Measurements from ENCODE around the gene LYL1. TPM values are rescaled to one million over a fixed set of nuclear protein-coding genes. Genes with fewer than 3 reads are reported as not detected.

Gene LYL1
- total RNA-seq, 2 donors from 2014 or later: 4.8 to 6.3 TPM

DNA sequence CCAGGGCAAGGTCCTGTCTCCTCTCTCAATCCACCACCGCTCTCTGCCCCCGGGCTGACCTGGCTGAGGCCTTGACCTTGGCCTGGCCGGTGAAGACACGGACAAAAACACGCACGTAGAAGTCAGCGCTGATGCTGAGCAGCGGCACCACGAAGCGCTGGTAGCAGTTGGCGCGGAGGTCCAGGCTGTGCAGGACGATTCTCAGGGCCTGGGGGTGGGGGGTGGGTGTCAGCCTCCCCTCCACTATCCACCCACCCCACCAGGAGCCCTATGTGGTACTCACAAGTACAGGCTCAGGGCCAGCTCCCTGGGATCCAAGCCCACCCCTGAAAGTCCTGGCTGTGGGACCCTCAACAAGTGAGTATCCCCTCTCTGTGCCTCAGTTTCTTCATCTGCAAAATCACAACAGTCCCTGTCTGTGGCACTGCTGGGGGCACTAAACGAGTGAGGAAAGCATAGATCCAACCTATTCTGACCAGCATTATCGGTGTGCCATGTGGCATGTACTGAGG, 7.5 kb upstream of the LYL1 start:
- peaks cover 3% of the 10 kb centered on the region for H3K4me1 Mint-ChIP-seq (ENCODE audit: low read depth)
- H3K4me3 Mint-ChIP-seq: no peak overlapping the region
- H3K36me3 Mint-ChIP-seq (ENCODE audit: insufficient read depth in 2 of 2): peaks cover 0 to 3% of the 10 kb centered on the region in 2 donors
- H3K27ac Mint-ChIP-seq: no peak overlapping the region
- ATAC-seq (replicated peaks in 1 of 2) (no peak), DNase-seq (no peak)
- no peaks in the 10 kb centered on the region for H3K27me3 Mint-ChIP-seq (ENCODE audit: low read depth)
- H3K9me3 Mint-ChIP-seq: no peaks in the 10 kb centered on the region

DNA sequence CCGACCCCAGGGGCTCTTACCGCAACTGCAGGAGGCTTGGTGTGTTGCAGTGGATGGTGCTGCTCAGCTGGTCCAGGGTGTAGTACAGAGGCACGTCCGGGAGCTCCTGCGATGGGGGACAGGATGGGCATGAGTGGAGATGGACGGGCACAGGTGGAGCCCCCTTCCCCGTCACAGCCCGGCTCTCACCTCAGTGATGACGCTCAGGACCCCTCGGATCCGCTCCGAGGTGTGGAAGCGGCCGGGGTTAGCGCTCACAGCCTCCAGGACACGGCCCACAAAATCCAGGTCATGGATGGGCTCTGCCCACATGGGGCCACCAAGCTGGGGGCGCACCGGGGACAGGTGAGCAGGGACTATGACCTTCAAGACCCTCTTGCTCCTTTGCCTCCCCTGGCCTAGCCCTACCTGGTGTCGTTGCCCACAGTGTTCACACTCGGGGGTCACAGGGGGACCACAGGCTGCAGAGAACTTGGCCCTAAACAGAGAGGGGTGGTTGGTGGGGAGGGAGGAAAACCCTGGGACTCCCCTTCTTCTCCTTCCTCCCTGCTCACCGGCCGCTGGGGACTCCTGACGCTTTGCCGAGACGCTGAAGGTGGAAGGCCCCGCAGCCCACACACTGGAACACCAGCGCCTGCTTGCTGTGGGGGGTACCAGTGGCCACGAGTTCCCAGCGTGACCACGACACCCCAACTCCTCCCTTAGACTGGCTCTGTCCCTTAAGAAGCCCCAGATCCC, 6.9 kb upstream of the LYL1 start:
- Mint-ChIP-seq H3K36me3 (ENCODE audit: insufficient read depth in 2 of 2) (peaks cover 0 to 3% of the 10 kb centered on the region in 2 donors), H3K4me3 (no peak overlapping the region), H3K4me1 (ENCODE audit: low read depth) (no peaks in the 10 kb centered on the region), H3K27me3 (ENCODE audit: low read depth) (no peaks in the 10 kb centered on the region), H3K27ac (no peak overlapping the region), H3K9me3 (no peaks in the 10 kb centered on the region)
- DNase-seq (no peak), ATAC-seq (replicated peaks in 1 of 2) (no peak)

DNA sequence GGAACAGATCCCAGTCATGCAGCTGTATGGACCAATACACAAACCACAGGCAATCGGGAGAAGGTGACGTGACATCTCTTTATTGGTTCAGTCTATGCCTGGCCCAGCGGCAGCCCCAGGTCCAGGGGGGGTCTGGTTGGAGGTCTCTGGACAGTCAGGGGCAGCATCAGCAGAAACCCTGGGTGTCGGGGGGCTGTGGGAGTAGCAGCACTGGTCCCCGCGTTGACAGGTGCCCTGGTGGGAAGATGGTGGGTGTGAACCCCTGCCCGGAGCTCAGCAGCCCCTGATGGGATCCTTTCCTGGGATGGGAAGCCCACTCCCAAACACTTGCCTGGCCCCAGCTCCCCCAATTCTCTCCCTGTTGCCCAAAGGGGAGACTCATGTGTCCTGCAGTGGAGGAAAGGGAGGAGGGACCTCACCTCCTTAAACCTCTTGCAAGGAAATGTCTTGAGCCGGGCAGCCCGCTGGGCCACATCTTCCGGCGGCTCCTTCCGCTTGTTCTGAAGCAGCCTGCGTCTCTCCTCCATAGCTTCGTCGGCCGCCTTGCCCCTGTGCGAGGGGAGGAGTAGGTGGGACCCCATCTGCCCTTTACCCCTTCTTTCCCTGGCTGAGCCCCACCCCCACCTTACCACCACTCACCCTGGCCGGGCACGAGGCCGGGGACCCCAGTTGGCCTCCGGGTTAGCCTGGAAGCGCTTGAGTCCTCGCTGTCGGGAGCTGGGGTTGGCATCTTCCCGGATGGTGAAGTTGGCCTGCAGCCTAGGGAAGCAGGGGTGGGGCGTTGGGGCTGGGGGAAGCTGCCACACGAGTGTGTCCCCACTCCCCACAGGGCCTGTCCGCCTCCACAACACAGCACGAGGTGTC, 2.4 kb upstream of the LYL1 start:
- peaks cover 2 to 3% of the 10 kb centered on the region in 2 donors for H3K36me3 Mint-ChIP-seq (ENCODE audit: insufficient read depth in 2 of 2)
- peak in 1 of 2 donors; percentile 51 for DNase-seq
- no peaks in the 10 kb centered on the region for H3K27me3 Mint-ChIP-seq (ENCODE audit: low read depth)

DNA sequence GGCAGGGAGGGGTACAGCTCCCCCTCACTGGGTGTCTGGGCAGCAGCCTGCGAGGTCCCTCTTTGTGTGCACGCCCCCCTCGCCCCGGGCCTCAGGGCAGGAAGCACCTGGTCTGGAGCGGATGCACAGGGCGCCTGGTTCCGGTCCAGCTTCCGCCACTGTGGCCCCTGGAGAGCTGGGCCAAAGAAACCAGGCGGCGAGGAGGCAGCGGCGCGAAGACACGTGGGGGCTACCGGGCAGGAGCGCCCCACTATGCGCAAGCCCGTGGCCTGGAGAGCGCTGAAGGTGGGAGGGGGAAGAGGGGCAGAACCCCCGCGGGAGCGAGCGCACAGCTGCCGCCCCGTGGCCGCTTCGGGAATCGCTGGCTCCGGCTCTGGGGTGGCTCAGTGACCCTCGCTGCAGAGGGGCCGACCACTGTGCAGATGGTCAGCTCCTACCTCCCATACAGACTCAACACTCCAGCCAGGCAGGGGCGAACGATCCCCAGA, 1.7 kb upstream of the LYL1 start:
- DNase-seq (peak; percentile 79 to 83), ATAC-seq (replicated peaks in 1 of 2) (peak; percentile 43 to 44)
- peaks cover 0 to 5% of the 10 kb centered on the region in 2 donors for H3K9me3 Mint-ChIP-seq
- peaks cover 3 to 5% of the 10 kb centered on the region in 2 donors for H3K36me3 Mint-ChIP-seq (ENCODE audit: insufficient read depth in 2 of 2)
- peaks cover 29% of the 10 kb centered on the region for H3K4me1 Mint-ChIP-seq (ENCODE audit: low read depth)
- peak overlapping the region; percentile 95 to 97 for H3K4me3 Mint-ChIP-seq
- H3K27ac Mint-ChIP-seq: peak overlapping the region; percentile 76
- H3K27me3 Mint-ChIP-seq (ENCODE audit: low read depth): no peaks in the 10 kb centered on the region

More for the DNA sequence above, 2.4 kb upstream of the LYL1 start:
- peak; percentile 10 to 20 for ATAC-seq (replicated peaks in 1 of 2)
- Mint-ChIP-seq H3K4me1 (ENCODE audit: low read depth) (peaks cover 22% of the 10 kb centered on the region), H3K9me3 (peaks cover 0 to 3% of the 10 kb centered on the region in 2 donors), H3K27ac (peak overlapping the region; percentile 76), H3K4me3 (peak overlapping the region; percentile 95 to 97)

DNA sequence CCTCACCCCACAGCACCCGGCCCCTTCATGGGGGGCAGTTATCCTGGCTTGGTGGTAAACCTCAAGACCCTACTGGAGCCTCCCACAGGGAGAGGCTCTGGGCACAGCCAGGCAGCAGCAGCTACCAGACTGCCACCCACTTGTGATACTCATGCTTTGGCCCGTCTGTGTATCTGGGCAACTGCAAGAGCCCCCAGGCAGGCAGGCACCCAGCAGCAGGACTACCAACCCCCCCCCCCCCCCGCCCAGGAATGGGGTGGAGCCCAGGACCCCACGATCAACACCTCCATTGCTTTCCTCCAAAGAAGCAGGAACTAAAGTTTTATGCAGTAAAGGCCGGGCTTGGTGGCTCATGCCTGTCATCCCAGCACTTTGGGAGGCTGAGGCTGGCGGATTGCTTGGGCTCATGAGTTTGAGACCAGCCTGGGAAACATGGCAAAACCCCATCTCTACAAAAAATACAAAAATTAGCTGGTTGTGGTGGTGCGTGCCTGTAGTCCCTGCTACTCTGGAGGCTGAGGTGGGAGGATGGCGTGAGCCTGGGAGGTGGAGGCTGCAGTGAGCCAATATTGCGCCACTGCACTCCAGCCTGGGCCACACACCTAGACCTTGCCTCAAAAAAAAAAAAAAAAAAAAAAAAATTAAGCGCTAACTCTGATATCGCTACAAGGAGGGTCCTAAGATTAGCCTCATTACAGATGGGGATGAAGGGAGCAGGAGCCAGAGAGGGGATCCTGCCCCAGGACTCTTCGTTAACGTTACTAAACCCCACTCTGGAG, 1.1 kb upstream of the LYL1 start:
- Mint-ChIP-seq H3K4me3 (peak overlapping the region; percentile 95 to 97), H3K27me3 (ENCODE audit: low read depth) (peaks cover 1% of the 10 kb centered on the region), H3K27ac (no peak overlapping the region), H3K4me1 (ENCODE audit: low read depth) (peaks cover 34% of the 10 kb centered on the region), H3K9me3 (peaks cover 0 to 5% of the 10 kb centered on the region in 2 donors), H3K36me3 (ENCODE audit: insufficient read depth in 2 of 2) (peaks cover 3 to 5% of the 10 kb centered on the region in 2 donors)
- DNase-seq (no peak), ATAC-seq (replicated peaks in 1 of 2) (no peak)

DNA sequence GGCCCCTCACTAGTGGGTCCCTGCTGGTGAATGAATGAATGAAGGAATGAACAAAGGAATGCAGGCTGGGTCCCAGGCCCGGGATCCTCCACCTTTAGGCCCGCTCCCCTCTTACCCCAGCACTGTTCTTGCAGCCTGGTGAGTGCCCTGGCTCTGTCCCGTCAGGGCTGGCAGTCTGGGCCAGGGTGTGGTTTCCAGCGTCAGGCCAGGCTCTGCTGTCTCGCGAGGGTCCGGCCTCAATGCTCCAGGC, 317 bp downstream of the LYL1 start:
- ATAC-seq (replicated peaks in 1 of 2): no peak
- Mint-ChIP-seq H3K36me3 (ENCODE audit: insufficient read depth in 2 of 2) (peaks cover 0 to 5% of the 10 kb centered on the region in 2 donors), H3K27ac (no peak overlapping the region), H3K4me1 (ENCODE audit: low read depth) (peaks cover 43% of the 10 kb centered on the region), H3K4me3 (peak overlapping the region; percentile 67 to 78), H3K27me3 (ENCODE audit: low read depth) (peaks cover 12% of the 10 kb centered on the region), H3K9me3 (peaks cover 0 to 5% of the 10 kb centered on the region in 2 donors)
- no peak for DNase-seq

DNA sequence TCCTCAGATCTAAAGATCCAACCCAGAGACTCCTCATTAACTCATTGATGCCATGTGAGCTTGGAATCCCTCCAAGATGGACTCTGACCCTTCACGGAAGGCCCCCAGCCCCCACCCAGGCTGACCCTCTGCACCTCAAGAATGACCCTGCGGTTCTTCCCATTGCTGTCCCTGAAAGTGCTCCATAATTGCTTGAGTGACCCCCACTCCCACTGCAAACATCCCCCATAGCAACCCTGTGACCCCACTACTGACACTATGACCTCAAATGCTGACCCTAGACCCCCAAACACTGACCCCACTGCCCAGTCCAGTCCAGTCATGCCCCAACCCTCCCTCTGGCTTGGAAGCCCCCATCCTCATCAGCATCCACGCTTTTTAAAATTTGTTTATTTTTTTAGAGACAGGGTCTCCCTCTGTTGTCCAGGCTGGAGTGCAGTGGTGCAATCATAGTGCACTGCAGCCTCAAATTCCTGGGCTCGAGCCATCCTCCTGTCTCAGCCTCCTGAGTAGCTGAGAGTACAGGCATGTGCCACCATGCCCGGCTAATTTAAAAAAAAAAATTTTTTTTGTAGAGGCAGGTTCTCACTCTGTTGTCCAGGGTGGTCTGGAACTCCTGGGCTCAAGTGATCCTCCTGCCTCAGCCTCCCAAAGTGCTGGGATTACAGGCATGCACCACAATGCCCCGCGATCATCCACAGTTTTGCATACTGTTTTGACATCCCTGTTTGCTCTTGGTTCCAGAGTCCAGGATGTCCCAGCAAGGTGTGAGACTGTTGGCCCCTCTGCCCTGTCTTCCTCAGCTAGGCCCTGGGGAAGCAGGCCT, 855 bp downstream of the LYL1 start:
- Mint-ChIP-seq H3K36me3 (ENCODE audit: insufficient read depth in 2 of 2) (peaks cover 0 to 5% of the 10 kb centered on the region in 2 donors), H3K9me3 (peaks cover 0 to 5% of the 10 kb centered on the region in 2 donors), H3K4me1 (ENCODE audit: low read depth) (peaks cover 48% of the 10 kb centered on the region), H3K4me3 (peak overlapping the region; percentile 67 to 78), H3K27ac (no peak overlapping the region), H3K27me3 (ENCODE audit: low read depth) (peaks cover 18% of the 10 kb centered on the region)
- ATAC-seq (replicated peaks in 1 of 2): no peak
- DNase-seq: no peak

DNA sequence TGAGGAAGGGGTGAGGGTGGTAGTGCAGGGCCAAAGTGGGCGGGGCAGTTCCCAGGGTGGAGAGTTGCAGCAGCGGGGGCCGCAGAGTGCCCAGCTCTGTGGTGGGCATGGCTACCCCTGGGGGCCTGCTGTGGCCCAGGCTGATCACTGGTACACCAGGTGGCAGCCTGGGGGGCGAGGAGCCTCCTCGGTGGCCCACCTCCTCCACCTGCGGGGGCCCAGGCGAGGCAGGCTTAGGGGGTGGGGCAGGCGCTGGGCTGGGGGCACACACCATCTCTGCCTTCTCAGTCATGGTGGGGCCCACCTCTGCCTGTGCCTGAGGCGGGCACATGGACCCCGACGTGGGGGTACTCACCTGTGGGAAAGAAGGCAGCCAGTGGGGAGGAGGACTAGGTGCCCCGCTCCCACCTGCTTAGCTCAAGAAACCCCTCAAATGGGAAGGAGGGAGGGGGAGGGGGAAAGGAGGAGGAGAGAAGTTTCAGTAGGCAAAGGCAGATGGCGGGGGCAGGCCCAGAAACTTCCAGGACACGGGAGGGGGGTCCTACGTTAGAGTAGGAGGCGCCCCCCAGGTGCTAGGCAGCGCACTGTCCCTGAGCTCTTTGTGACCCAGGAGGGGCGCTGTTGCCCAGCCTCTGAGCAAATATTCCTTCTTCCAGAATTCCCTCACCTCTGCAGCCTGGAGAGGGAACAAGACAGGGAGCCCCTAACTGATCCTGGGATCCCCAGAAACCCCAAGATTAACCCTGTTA, 1.6 kb downstream of the LYL1 start:
- peaks cover 52% of the 10 kb centered on the region for H3K4me1 Mint-ChIP-seq (ENCODE audit: low read depth)
- peaks cover 0 to 5% of the 10 kb centered on the region in 2 donors for H3K36me3 Mint-ChIP-seq (ENCODE audit: insufficient read depth in 2 of 2)
- ATAC-seq (replicated peaks in 1 of 2) (no peak), DNase-seq (no peak)
- H3K27me3 Mint-ChIP-seq (ENCODE audit: low read depth): peaks cover 24% of the 10 kb centered on the region
- peak overlapping the region; percentile 36 to 43 for H3K4me3 Mint-ChIP-seq
- H3K9me3 Mint-ChIP-seq: peaks cover 0 to 5% of the 10 kb centered on the region in 2 donors
- no peak overlapping the region for H3K27ac Mint-ChIP-seq

DNA sequence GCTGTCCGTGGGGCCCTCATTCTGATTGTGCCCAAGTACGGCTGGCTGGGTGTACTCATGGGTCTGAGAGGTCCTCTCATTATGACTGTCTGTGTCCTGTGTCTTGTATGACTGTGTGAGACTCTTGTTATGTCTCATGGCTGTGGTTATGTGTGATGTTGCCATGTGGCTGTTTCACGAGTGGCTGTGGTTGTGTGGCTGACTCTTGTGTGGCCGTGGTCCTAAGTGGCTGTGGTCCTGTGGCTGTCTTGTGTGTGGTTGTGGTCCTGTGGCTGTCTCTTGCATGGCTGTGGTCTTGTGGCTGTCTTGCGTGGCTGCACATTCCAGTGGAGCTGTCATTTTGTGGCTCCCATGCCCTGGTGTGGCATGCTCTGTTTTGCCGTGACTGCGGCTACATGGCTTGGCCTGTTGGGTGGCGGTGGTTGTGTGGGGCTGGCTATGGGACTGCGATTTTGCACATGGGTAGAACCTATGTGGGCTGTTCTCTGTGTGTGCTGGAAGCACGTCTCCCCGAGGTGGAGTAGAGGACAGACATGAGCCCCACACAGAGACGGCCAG, 2.5 kb downstream of the LYL1 start:
- Mint-ChIP-seq H3K9me3 (peaks cover 0 to 5% of the 10 kb centered on the region in 2 donors), H3K27me3 (ENCODE audit: low read depth) (peaks cover 27% of the 10 kb centered on the region), H3K36me3 (ENCODE audit: insufficient read depth in 2 of 2) (peaks cover 0 to 5% of the 10 kb centered on the region in 2 donors), H3K4me3 (peak overlapping the region; percentile 76 to 90), H3K4me1 (ENCODE audit: low read depth) (peaks cover 56% of the 10 kb centered on the region), H3K27ac (peak overlapping the region; percentile 86)
- ATAC-seq (replicated peaks in 1 of 2): peak; percentile 83 to 84
- DNase-seq: peak; percentile 82 to 84

DNA sequence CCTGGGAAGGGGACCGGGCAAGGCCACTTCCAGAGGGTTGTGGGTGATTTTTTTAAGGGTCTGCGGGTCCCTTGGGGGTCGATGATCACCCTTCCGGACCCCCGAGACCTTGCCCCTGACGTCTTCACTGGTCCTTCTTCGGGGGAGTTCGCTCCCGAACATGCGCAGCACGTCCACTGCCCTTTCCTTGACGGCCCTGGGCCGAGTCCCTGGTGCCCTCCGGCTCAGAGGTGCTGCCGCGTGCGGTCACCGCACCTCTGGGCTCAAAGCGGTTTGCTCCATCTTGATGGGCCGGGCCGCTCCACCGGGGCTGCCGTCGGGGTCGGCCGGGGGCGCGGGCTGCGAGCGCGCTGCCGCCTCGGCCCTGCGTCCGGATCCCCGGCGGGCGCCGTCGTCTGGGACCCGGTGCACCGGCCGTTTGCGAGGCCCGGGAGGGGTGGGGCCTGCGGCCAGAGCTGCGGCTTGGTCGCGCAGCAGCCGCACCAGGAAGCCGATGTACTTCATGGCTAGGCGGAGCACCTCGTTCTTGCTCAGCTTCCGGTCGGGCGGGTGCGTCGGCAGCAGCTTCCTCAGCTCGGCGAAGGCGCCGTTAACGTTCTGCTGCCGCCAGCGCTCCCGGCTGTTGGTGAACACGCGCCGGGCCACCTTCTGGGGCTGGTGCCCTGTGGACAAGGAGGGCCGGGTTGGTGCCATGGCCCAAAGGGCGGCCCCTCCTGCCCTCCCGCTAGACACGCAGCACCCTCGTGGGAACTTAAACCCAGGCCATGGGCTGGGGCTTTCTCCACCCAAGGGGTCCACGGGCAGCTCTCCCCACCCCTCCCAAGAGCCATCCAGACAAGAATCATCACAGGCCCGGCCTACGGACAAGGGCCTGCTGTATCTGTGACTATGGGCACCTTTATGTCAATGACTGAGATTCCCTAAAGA, 3.3 kb downstream of the LYL1 start:
- Mint-ChIP-seq H3K36me3 (ENCODE audit: insufficient read depth in 2 of 2) (peaks cover 0 to 5% of the 10 kb centered on the region in 2 donors), H3K9me3 (peaks cover 0 to 5% of the 10 kb centered on the region in 2 donors), H3K27me3 (ENCODE audit: low read depth) (peaks cover 33% of the 10 kb centered on the region), H3K4me1 (ENCODE audit: low read depth) (peaks cover 62% of the 10 kb centered on the region), H3K27ac (peak overlapping the region; percentile 86), H3K4me3 (peak overlapping the region; percentile 84 to 90)
- DNase-seq: peak; percentile 87 to 89
- ATAC-seq (replicated peaks in 1 of 2): peak; percentile 62 to 69
